ENCODE data around the gene VAPB.

The VAPB gene

GRCh38 chr20:58458342-58459057 lies 69.5 kb downstream of the VAPB start:
- no peak for DNase-seq (ENCODE audit: low read depth in 4 of 4, low spot score in 1 of 4)

- DNase-seq (ENCODE audit: low read depth in 4 of 4, low spot score in 1 of 4): no peak
These were observed 70.2 kb downstream of the VAPB start for GRCh38 chr20:58459058-58459750.

DNA sequence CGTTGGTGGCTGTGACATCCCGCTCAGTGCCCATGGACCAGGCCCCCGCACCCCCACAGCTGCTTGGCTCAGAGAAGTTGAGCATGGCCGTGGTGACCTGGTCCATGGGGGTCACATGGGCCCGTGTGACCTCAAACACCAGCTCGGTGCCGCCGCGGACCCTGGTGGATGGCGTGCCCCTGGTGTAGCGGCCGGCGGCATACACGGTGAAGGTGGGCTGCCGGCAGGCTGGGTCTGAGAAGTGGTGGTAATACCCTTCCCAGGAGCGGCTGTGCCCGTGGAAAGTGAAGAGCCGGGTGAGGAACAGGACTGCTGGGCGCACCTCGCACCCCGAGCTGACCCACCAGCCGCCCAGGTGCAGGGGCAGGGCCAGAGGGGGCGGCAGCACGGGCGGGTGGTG lies 72.1 kb downstream of the VAPB start:
- DNase-seq (ENCODE audit: low read depth in 4 of 4, low spot score in 1 of 4): no peak

DNA sequence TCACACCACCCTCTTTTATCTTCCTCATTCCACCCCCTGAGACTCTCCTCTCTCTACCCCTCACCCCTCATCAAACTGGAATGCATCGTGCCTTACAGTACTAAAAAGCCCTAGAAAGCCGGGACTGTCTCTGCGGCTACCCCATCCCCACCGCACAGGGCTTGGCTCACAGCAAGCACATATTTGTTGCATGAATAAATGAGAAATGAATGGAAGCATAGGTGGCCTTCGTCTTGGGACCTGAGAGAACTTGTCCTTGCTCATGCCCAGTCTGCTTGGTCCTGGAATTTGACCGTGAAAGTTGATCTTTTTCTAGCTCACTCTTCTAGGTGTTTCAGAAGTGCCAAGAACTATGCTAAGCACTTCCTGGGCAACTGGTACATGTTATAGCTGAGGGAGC lies 72.9 kb downstream of the VAPB start:
- DNase-seq (ENCODE audit: low read depth in 4 of 4, low spot score in 1 of 4): no peak

GRCh38 chr20:58463256-58463655 lies 74.2 kb downstream of the VAPB start:
- DNase-seq (ENCODE audit: low read depth in 4 of 4, low spot score in 1 of 4): no peak

DNA sequence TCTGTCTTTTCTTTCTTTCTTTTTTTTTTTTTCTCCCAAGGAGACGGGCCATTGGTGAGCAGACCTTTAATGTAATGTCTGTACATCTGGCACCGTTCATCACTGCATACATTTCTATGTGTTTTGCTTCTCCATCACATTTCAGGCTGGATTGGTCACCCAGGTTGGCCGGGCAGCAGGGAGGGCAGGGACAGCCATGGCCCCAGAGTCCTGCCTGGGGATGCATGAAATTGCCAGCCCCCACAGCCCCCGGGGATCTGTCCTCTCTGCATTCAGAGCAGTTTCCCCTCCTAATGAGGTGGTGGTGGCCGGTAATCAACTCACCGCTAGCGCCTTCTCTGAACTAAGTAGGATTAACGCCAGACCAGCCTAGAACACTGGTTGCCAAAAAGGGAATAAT lies 75.8 kb downstream of the VAPB start:
- DNase-seq (ENCODE audit: low read depth in 4 of 4, low spot score in 1 of 4): no peak

DNA sequence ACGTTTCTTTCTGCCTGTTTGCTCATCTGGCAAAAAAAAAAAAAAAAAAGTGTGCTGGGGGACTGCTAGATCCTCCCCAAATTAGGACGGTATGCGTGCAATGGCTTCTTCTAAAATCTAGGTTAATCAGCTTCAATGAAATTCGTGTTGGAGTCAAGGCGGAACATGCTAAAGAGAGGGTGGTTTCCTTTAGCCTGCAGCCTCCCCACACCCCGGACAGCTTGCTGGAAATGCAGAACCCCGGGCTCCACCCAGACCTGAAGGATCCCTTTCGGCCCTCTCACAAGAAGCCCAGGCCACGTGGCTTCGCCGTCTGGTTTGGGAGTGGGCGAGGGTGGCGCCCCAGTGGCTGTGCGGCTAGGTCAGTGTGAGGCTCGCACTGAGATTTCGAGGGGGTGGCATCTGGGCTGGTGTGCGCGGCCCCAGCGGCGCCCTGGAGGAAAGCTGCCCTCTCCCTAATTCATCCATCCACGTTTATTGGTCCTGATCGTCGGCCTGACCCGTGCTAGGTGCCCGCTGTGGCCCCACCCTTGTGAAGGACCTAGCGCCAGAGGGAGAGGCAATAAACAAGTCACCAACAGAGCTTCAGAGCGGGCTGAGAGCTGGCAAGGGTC lies 77.2 kb downstream of the VAPB start:
- no peak for DNase-seq (ENCODE audit: low read depth in 4 of 4, low spot score in 1 of 4)

DNA sequence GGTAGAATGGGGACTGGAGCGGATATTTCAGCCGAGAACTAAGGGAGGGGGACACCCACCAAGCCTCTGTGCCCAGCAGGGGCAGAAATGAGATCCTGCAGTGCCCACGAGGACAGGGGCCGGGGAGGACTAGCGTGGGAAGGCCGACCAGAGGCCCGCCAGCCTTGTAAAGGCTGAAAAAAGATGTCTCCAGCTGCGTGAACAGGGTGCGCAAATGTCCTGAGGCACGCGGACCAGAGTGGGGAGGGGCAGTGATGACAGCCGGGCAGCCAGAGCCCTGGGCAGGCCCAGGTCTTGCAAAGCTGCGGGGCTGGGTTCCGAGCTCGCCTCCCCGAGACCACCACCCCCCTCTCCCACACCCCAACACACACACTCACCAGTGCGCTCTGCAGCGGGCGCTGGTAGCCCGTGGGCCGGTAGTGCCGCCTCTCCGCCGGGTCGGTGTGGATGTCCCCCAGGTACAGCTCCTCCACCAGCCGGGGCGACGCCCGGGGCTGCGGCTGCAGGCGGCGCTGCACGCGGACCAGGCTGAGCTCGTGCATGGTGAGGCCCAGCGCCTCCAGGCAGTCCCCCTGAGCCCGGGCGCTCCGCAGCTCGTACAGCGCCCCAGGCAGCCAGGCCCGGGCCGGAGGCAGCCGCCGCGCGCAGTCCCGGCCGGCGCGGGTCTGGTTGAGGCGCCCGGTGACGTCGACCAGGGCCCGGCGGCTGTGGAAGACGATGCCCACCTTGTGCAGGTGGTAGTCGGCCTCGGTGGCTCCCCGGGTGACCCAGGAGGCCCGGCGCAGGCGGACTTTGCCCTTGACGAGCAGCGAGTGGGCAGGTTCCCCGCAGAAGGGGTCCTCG lies 77.9 kb downstream of the VAPB start:
- no peak for DNase-seq (ENCODE audit: low read depth in 4 of 4, low spot score in 1 of 4)

DNA sequence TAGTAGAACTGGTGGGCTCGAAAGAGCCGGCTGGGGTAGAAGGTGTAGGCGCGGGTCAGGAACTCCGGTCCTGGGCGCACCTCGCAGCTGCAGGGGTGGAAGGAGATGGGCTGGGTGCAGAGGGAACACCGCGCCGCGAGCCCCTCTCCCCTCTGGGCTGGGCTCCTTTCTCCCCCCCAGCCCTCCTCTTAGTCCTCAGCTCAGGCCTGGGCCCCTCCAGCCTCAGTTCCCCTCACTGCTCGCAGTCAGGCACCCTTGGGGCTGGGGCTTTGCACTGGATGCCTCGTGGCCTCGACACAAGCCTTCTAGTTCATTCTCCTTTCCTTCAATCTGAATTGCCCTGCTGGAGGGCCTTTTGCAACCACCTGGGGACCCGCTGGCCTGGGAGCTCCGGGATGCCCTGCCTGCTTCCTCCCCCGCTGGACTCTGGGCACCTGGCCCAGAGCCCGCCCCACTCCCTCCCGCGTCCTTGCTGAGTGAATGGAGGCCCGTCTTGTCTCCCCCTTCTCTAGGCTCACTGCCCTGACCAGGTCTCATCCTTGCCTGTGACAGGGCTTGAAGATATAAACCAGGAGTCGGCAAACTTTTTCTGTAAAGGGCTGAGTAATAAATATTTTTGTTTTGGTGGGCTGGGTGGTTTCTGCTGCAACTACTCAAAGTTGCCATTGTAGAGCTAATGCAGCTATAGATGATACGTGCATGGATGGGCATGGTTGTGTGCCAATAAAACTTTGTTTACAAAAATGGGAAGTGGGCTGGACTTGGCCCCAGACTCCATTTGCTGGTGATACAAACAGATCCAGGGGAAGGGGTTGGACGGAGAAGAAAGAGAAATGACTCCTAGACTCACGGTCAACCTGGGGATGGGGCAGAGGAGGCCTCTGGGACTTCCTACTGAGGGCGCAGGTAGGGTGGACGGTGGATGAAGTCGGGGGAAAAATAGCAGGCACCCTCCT lies 78.8 kb downstream of the VAPB start:
- no peak for DNase-seq (ENCODE audit: low read depth in 4 of 4, low spot score in 1 of 4)

DNA sequence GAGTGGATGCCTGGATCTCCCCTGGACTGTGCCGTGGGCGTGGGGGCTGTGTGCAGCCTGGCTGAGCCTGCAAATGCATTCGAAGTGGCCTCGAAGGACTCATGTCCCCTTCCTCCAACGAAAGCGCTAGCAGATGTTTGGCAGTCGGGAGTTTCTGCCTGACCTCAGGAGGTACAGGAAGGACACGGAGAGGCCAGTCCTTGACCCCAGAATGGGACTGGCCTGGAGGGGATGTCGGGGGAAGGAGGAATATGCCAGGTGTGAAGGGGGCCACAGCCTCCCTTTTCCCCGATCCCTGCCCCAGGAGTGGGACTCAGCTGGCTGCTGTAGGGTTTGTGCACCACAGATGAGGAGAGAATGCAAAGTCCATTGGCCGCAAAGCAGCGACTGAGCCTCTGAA lies 80.6 kb downstream of the VAPB start:
- DNase-seq (ENCODE audit: low read depth in 4 of 4, low spot score in 1 of 4): no peak

GRCh38 chr20:58470336-58471192 lies 81.5 kb downstream of the VAPB start:
- no peak for DNase-seq (ENCODE audit: low read depth in 4 of 4, low spot score in 1 of 4)

DNA sequence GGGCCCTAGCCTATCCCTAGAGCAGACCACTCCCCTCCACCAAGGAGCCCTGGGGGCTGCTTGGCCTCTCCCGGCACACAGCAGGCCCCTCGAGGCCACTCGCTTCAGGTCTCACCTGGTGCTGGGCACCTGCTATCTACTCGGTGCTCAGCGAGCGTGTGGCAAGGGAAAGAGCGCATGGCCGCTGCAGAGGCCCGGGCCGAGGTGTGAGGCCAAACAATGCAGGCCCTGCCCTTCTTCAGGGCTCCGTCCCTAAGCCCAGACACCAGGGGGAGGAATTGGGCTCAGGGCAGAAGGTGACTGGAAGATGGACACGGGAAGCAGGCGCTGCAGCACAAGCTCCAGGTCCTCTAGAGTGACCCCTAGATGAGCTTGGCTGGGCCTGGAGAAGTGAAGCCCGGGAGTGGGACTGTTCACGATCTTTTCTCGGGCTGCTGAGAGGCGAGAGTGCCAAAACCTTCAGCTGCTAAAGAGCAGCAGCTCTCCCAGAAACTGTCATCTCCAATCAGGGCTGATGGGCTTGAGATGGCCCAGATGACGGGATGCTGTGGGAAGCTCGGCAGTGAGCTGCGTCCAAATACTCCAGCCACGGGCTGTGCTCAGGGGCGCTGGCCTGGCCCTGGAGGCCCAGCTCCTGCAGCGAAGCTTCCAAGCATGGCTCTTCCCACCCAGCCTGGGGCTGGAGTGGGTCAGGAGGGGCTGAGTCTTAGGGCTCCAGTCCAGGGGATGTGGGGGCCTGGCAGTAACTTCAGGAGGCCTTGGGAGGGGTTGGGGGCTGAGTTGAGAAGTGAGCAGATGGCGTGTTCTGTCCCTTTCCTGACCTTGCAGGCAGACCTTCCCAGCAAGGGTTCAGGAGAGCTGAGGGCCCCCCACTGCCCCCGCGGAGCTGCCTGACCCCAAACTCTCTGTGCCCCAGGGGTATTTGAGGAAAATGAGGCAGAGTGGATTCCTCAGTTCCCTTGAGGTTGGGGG lies 82.5 kb downstream of the VAPB start:
- DNase-seq (ENCODE audit: low read depth in 4 of 4, low spot score in 1 of 4): no peak

- no peak for DNase-seq (ENCODE audit: low read depth in 4 of 4, low spot score in 1 of 4)
These were observed 83.4 kb downstream of the VAPB start for GRCh38 chr20:58472273-58473018.

GRCh38 chr20:58473453-58474425 lies 84.7 kb downstream of the VAPB start:
- no peak for DNase-seq (ENCODE audit: low read depth in 4 of 4, low spot score in 1 of 4)

DNA sequence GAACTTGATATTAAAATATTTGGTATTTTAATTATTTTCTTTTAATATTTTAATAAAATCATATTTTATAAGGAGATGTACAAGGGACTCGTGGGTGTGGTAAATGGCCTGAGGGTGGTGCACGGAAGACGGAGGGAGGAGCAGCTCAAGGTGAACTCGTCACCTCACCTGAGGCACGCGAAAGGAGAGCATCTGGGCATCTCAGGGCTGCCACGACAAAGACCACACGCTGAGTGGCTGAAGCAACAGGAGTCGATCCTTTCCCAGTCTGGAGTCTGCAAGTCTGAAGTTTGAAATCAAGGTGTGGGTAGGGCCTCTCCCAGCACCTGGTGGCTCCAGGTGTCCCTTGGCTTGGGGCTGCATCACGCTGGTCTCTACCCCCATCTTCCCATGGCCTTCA lies 86.4 kb downstream of the VAPB start:
- DNase-seq (ENCODE audit: low read depth in 4 of 4, low spot score in 1 of 4): no peak

DNA sequence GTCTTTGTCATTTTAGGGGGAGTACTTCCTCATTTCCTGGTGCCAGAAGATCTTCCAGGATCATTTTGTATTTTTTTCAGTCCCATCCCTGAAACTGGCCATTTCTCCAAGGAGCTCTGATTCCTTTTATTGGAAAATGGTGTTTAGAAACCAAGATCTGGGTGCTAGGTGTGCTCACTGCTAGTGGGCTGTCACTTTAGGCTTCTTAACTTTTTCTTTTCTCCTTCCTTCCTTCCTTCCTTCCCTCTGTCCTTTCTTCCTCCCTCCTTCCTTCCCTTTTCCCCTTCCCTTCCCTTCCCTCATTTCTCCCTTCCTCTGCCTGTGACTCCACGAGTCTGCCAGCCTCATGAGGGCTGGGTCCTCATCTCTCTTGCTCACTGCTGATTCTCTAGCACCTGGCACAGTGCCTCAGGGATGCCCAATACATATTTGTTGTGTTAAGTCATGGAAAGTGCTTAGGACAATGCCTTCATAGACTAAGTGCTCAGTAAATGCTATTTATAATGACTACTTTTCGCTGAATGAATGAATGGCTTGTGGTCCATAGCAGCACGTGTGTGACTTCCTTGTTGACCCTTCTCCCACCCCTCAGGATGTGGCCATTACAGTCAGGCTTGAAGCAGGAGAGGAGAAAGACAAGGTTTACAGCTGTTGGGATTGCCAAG lies 89.2 kb downstream of the VAPB start:
- no peak for DNase-seq (ENCODE audit: low read depth in 4 of 4, low spot score in 1 of 4)

Measured in stimulated activated CD4-positive, alpha-beta T cell treated with anti-CD3 and anti-CD28 coated beads, Interleukin-1b, Interleukin-23, amount 100 ng/mL, for 24 hours (primary cell).